HepG2 (cell line): ENCODE results near the gene MRPS35.

Source experiments
- CHD4 ChIP-seq: fragments of 200-600 bp; sonication (generic); IDR thresholded peaks from 2 replicates; pipeline ENCODE4 v1.7.0; 2017; ENCODE audit warnings: mild to moderate bottlenecking, low read length, borderline replicate concordance
- ETV6 ChIP-seq: sonication (generic); formaldehyde crosslinking; conservative IDR thresholded peaks from 2 replicates; pipeline ENCODE4 v1.4.0; 2020; ENCODE audit warnings: missing genetic modification reagents
- KDM5B ChIP-seq: sonication (generic); formaldehyde crosslinking; IDR thresholded peaks from 2 replicates; pipeline ENCODE4 v1.4.0; 2020; ENCODE audit warnings: missing genetic modification reagents, mild to moderate bottlenecking, borderline replicate concordance
- POLR2A ChIP-seq, 2 experiments: IDR thresholded peaks; 2 replicates each; pipeline ENCODE4 v1.6.1; 2011; ENCODE audit warnings: low read depth in 2 of 2, low read length in 2 of 2, mild to moderate bottlenecking in 1 of 2, moderate library complexity in 1 of 2; ENCODE audit not compliant: insufficient read depth in 1 of 2
- SKI ChIP-seq: fragments of 450-650 bp; IDR thresholded peaks from one replicate; pipeline ENCODE4 v1.6.1; 2018; ENCODE audit warnings: mild to moderate bottlenecking; ENCODE audit not compliant: partially characterized antibody
- SP1 ChIP-seq, 2 experiments: fragments of 450-650 bp in 1 of 2; sonication (generic) in 1 of 2; formaldehyde crosslinking in 1 of 2; IDR thresholded peaks; 2 replicates each; pipeline versions ENCODE4 v1.4.0 to v1.6.1; 2016 to 2020; ENCODE audit warnings: missing genetic modification reagents in 1 of 2
- TAF1 ChIP-seq: sonication (generic); formaldehyde crosslinking; IDR thresholded peaks from 2 replicates; pipeline ENCODE4 v1.4.0; 2020; ENCODE audit warnings: missing genetic modification reagents
- ZKSCAN1 ChIP-seq: fragments of 150-350 bp; IDR thresholded peaks from 2 replicates; pipeline ENCODE4 v1.6.1; 2014; ENCODE audit warnings: low read length
- ZNF124 ChIP-seq: sonication (generic); formaldehyde crosslinking; IDR thresholded peaks from 2 replicates; pipeline ENCODE4 v1.4.0; 2020; ENCODE audit warnings: missing genetic modification reagents
- ZNF160 ChIP-seq: sonication (generic); formaldehyde crosslinking; IDR thresholded peaks from 2 replicates; pipeline ENCODE4 v1.8.0; 2022; ENCODE audit warnings: mild to moderate bottlenecking, inconsistent platforms, missing genetic modification reagents
- ZNF224 ChIP-seq: sonication (generic); formaldehyde crosslinking; IDR thresholded peaks from 2 replicates; pipeline ENCODE4 v1.5.0; 2020; ENCODE audit warnings: mild to moderate bottlenecking, missing genetic modification reagents
- ZNF543 ChIP-seq: sonication (generic); formaldehyde crosslinking; IDR thresholded peaks from 2 replicates; pipeline ENCODE4 v1.4.0; 2020; ENCODE audit warnings: mild to moderate bottlenecking, missing genetic modification reagents
- TF ChIP-seq, protein P1 (sequence below): sonication (generic); formaldehyde crosslinking; IDR thresholded peaks from 2 replicates; pipeline ENCODE4 v1.5.0; 2020; ENCODE audit warnings: mild to moderate bottlenecking, missing genetic modification reagents, moderate library complexity
- TF ChIP-seq, protein P2 (sequence below): sonication (generic); formaldehyde crosslinking; IDR thresholded peaks from 2 replicates; pipeline ENCODE4 v1.5.0; 2020; ENCODE audit warnings: mild to moderate bottlenecking, low read depth, missing genetic modification reagents, borderline replicate concordance

DNA sequence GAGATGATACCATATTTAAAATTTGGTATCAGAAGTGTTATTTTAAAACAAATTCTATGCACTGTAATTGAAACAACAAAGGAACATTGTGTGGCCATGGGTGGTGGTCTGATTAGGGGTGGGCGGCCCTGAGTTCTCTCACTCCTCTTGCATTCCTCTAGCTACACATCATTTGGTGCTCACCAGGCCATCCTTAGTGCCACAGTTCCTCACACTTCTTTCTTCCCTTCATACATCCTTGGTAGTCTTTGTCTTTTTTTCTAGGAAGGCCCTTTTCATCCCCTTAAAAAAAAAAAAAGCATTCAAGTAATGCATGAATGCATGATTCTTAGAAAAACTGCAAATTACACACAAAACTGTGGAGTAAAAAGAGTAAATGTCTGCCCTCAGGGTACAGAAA lies 71.8 kb downstream of the MRPS35 start:
- TF ChIP-seq, protein P1, sequence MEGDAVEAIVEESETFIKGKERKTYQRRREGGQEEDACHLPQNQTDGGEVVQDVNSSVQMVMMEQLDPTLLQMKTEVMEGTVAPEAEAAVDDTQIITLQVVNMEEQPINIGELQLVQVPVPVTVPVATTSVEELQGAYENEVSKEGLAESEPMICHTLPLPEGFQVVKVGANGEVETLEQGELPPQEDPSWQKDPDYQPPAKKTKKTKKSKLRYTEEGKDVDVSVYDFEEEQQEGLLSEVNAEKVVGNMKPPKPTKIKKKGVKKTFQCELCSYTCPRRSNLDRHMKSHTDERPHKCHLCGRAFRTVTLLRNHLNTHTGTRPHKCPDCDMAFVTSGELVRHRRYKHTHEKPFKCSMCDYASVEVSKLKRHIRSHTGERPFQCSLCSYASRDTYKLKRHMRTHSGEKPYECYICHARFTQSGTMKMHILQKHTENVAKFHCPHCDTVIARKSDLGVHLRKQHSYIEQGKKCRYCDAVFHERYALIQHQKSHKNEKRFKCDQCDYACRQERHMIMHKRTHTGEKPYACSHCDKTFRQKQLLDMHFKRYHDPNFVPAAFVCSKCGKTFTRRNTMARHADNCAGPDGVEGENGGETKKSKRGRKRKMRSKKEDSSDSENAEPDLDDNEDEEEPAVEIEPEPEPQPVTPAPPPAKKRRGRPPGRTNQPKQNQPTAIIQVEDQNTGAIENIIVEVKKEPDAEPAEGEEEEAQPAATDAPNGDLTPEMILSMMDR (CRISPR knock-in tag) = no peak
- TF ChIP-seq SP1 (IDR thresholded peaks at IDR 0.05) (no peak), SP1 (CRISPR knock-in tag; IDR thresholded peaks at IDR 0.05) (no peak), SKI (no peak), POLR2A (IDR thresholded peaks at IDR 0.05; ENCODE audit: insufficient read depth in 1 of 2, low read depth in 2 of 2, low read length in 2 of 2) (no peak), TAF1 (CRISPR knock-in tag) (no peak), KDM5B (CRISPR knock-in tag) (no peak), CHD4 (no peak), ZNF543 (CRISPR knock-in tag) (no peak), ETV6 (CRISPR knock-in tag) (no peak), ZKSCAN1 (no peak), ZNF160 (no peak), ZNF124 (CRISPR knock-in tag) (no peak), ZNF224 (no peak)
- TF ChIP-seq, protein P2, sequence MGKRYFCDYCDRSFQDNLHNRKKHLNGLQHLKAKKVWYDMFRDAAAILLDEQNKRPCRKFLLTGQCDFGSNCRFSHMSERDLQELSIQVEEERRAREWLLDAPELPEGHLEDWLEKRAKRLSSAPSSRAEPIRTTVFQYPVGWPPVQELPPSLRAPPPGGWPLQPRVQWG (CRISPR knock-in tag) = no peak
